Gastroesophageal sphincter (tissue), 3 donors: Measurements from ENCODE around the gene RTKN.

ENCODE experiments used
- CTCF ChIP-seq, 4 experiments: fragments of 200-600 bp in 2 of 4; fragments of 450-650 bp in 2 of 4; sonication (generic) in 1 of 4; IDR thresholded peaks; one replicate each; pipeline ENCODE4 v1.5.1; 2017 to 2019; ENCODE audit warnings: antibody characterized with exemption in 4 of 4, mild to moderate bottlenecking in 2 of 4, moderate library complexity in 2 of 4
- POLR2AphosphoS5 ChIP-seq: sonication (generic); formaldehyde crosslinking; IDR thresholded peaks from one replicate; pipeline ENCODE4 v1.6.1; 2017; ENCODE audit warnings: antibody characterized with exemption

GRCh38 chr2:74481961-74482800 is 40.4 kb upstream of the RTKN start:
- TF ChIP-seq CTCF (IDR thresholded peaks at IDR 0.05) (no peak), POLR2AphosphoS5 (no peak)
